ENCODE data around the gene CXCL5.

- TF ChIP-seq CTCF (IDR thresholded peaks at IDR 0.05) (no peak), POLR2A (IDR thresholded peaks at IDR 0.05) (no peak), EP300 (IDR thresholded peaks at IDR 0.05; ENCODE audit: low read depth) (no peak)
Measured at GRCh38 chr4:74018771-74019170, 20.3 kb upstream of the CXCL5 start.
